Mucosa of rectum (tissue), 2 donors: ENCODE data around the gene STIM2.

Experiments
- H3K27ac ChIP-seq, 2 donors: one replicate each; pipeline ENCODE4 v1.7.0; 2013; ENCODE audit warnings: inconsistent platforms in 2 of 2, low read depth in 2 of 2, low read length in 2 of 2
- H3K27me3 ChIP-seq, 2 donors: one replicate each; pipeline ENCODE4 v1.7.0; 2013; ENCODE audit warnings: low read length in 2 of 2; ENCODE audit not compliant: control insufficient read depth in 2 of 2, insufficient read depth in 2 of 2
- H3K36me3 ChIP-seq, 2 donors: one replicate each; pipeline ENCODE4 v1.7.0; 2013; ENCODE audit warnings: low read length in 2 of 2; ENCODE audit not compliant: control insufficient read depth in 2 of 2, insufficient read depth in 2 of 2
- H3K4me1 ChIP-seq, 2 donors: one replicate each; pipeline ENCODE4 v1.7.0; 2013; ENCODE audit warnings: low read length in 2 of 2, mild to moderate bottlenecking in 1 of 2; ENCODE audit not compliant: control insufficient read depth in 2 of 2, insufficient read depth in 2 of 2
- H3K4me3 ChIP-seq, 2 donors: one replicate each; pipeline ENCODE4 v1.7.0; 2013; ENCODE audit warnings: low read length in 2 of 2
- H3K9ac ChIP-seq, 2 donors: one replicate each; pipeline ENCODE4 v1.7.0; 2013; ENCODE audit warnings: low read length in 2 of 2, low read depth in 1 of 2, mild to moderate bottlenecking in 1 of 2
- H3K9me3 ChIP-seq, 2 donors: one replicate each; pipeline ENCODE4 v1.7.0; 2013; ENCODE audit warnings: low read length in 2 of 2; ENCODE audit not compliant: control insufficient read depth in 2 of 2
- donor health status: healthy.
- donor health status: Normal muscosa, but diverticular disease.

The STIM2 gene

GRCh38 chr4:26856906-26857277 is 3.7 kb upstream of the STIM2 start:
- H3K36me3 ChIP-seq = no peaks in the 10 kb centered on the region
- peak overlapping the region; percentile 71 to 92 for H3K9ac ChIP-seq
- no peaks in the 10 kb centered on the region for H3K9me3 ChIP-seq
- peaks cover 21 to 27% of the 10 kb centered on the region in 2 donors for H3K4me1 ChIP-seq
- peak overlapping the region; percentile 95 for H3K4me3 ChIP-seq
- no peaks in the 10 kb centered on the region for H3K27me3 ChIP-seq
- peak overlapping the region; percentile 85 to 91 for H3K27ac ChIP-seq

GRCh38 chr4:26857278-26858034 is 3.2 kb upstream of the STIM2 start:
- Histone ChIP-seq H3K9me3 (no peaks in the 10 kb centered on the region), H3K4me3 (peak overlapping the region; percentile 95), H3K27ac (peak overlapping the region; percentile 85 to 91), H3K27me3 (no peaks in the 10 kb centered on the region), H3K4me1 (peaks cover 21 to 28% of the 10 kb centered on the region in 2 donors), H3K36me3 (no peaks in the 10 kb centered on the region), H3K9ac (peak overlapping the region; percentile 75 to 92)

- Histone ChIP-seq H3K27me3 (no peaks in the 10 kb centered on the region), H3K4me3 (peak overlapping the region; percentile 95), H3K36me3 (no peaks in the 10 kb centered on the region), H3K27ac (peak overlapping the region; percentile 85 to 91), H3K4me1 (peaks cover 24 to 29% of the 10 kb centered on the region in 2 donors), H3K9ac (peak overlapping the region; percentile 75 to 77), H3K9me3 (no peaks in the 10 kb centered on the region)
Observed at GRCh38 chr4:26858035-26858918, 2.4 kb upstream of the STIM2 start.

DNA sequence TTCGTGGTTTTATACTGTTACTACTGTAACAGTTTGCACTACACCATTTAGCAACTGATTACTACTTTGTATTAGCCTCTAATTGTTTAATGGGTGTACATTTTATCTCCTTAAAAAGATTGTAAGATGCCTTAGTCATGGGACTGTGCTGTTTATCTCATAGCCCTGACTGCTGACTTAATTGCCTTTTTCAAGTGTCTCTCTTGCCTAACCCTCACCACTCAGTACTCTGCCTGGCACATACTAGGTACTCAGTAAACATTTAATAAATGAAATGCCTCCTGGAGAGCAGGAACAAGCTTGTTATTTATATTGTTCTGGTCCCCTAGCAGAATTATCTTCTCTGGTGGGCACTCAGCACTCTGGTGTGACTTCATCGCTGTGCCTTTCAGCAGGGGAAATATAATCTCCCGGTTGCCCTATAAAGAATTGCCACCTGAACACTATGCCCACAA is 1.7 kb upstream of the STIM2 start:
- peak overlapping the region; percentile 91 to 92 for H3K27ac ChIP-seq
- H3K4me1 ChIP-seq = peaks cover 24 to 29% of the 10 kb centered on the region in 2 donors
- H3K36me3 ChIP-seq = no peaks in the 10 kb centered on the region
- peak overlapping the region; percentile 95 for H3K4me3 ChIP-seq
- peak overlapping the region in 1 of 2 donors; percentile 75 for H3K9ac ChIP-seq
- H3K9me3 ChIP-seq = no peaks in the 10 kb centered on the region
- no peaks in the 10 kb centered on the region for H3K27me3 ChIP-seq

- peak overlapping the region; percentile 74 to 83 for H3K9ac ChIP-seq
- no peaks in the 10 kb centered on the region for H3K27me3 ChIP-seq
- H3K4me1 ChIP-seq = peaks cover 24 to 29% of the 10 kb centered on the region in 2 donors
- H3K27ac ChIP-seq = peak overlapping the region; percentile 91 to 92
- H3K36me3 ChIP-seq = no peaks in the 10 kb centered on the region
- H3K9me3 ChIP-seq = no peaks in the 10 kb centered on the region
- peak overlapping the region; percentile 86 to 95 for H3K4me3 ChIP-seq
Observed at GRCh38 chr4:26859762-26860156, 882 bp upstream of the STIM2 start.

- Histone ChIP-seq H3K9me3 (no peaks in the 10 kb centered on the region), H3K4me1 (peaks cover 28 to 29% of the 10 kb centered on the region in 2 donors), H3K4me3 (peak overlapping the region; percentile 86 to 95), H3K9ac (peak overlapping the region; percentile 74 to 80), H3K27ac (peak overlapping the region; percentile 91 to 92), H3K36me3 (no peaks in the 10 kb centered on the region), H3K27me3 (no peaks in the 10 kb centered on the region)
Observed at GRCh38 chr4:26860922-26861433, 337 bp downstream of the STIM2 start.

- Histone ChIP-seq H3K9me3 (no peaks in the 10 kb centered on the region), H3K9ac (peak overlapping the region; percentile 74 to 80), H3K4me1 (peaks cover 28 to 29% of the 10 kb centered on the region in 2 donors), H3K36me3 (no peaks in the 10 kb centered on the region), H3K4me3 (peak overlapping the region; percentile 86 to 95), H3K27me3 (no peaks in the 10 kb centered on the region), H3K27ac (peak overlapping the region; percentile 91 to 92)
Observed at GRCh38 chr4:26861434-26862186, 969 bp downstream of the STIM2 start.

GRCh38 chr4:26862381-26862915 is 1.8 kb downstream of the STIM2 start:
- H3K9me3 ChIP-seq = no peaks in the 10 kb centered on the region
- H3K4me3 ChIP-seq = peak overlapping the region; percentile 86 to 95
- H3K4me1 ChIP-seq = peaks cover 24 to 26% of the 10 kb centered on the region in 2 donors
- no peaks in the 10 kb centered on the region for H3K27me3 ChIP-seq
- no peaks in the 10 kb centered on the region for H3K36me3 ChIP-seq
- peak overlapping the region in 1 of 2 donors; percentile 80 for H3K9ac ChIP-seq
- H3K27ac ChIP-seq = no peak overlapping the region

- Histone ChIP-seq H3K27ac (no peak overlapping the region), H3K4me3 (peak overlapping the region in 1 of 2 donors; percentile 23), H3K9ac (no peak overlapping the region), H3K36me3 (no peaks in the 10 kb centered on the region), H3K9me3 (no peaks in the 10 kb centered on the region), H3K4me1 (peaks cover 18% of the 10 kb centered on the region in 2 donors), H3K27me3 (no peaks in the 10 kb centered on the region)
Observed at GRCh38 chr4:26863512-26863911, 2.9 kb downstream of the STIM2 start.
